K562 (cell line): Measurements from ENCODE around the gene ANKS4B. TPM values are rescaled to one million over a fixed set of nuclear protein-coding genes. Genes with fewer than 3 reads are reported as not detected.

ENCODE experiments used
- ATAC-seq: fragments of 200-7000 bp; cut with Tn5 transposase; 3 replicates; pipeline ENCODE4 v1.9.1; 2020; ENCODE audit warnings: moderate library complexity
- Bru-seq: library from RNA; stranded (reverse); fragments of 400-500 nt; gene quantifications from one replicate; lab custom pipeline; 2021; lab: Mats Ljungman, UMichigan
- BruChase-seq, 2 experiments: library from RNA; stranded (reverse); fragments of 400-500 nt; gene quantifications; one replicate each; lab custom pipeline; 2021; lab: Mats Ljungman, UMichigan
- BruUV-seq: library from RNA; stranded (reverse); fragments of 400-500 nt; replicated peaks from 2 replicates; lab custom pipeline; 2021; lab: Mats Ljungman, UMichigan
- CTCF ChIA-PET: fragments of 300-600 bp; formaldehyde crosslinking; extraction: SDS; loops from one replicate; lab custom pipeline; 2021; ENCODE audit warnings: low intra/inter-chr PET ratio; lab: Yijun Ruan, JAX
- POLR2A ChIA-PET: fragments of 300-600, 350-650 bp; sonication (Branson Sonifier 250); formaldehyde crosslinking; extraction: SDS; loops from one replicate; lab custom pipeline; 2021; ENCODE audit warnings: antibody characterized with exemption, inconsistent platforms; lab: Yijun Ruan, JAX
- DNase-seq, 4 experiments: peaks; one replicate each; pipeline versions ENCODE4 v3.0.0 to v3.0.0-alpha.2; 2011 to 2018; ENCODE audit warnings: low spot score in 3 of 4, mixed read lengths in 3 of 4; ENCODE audit errors: extremely low read depth in 1 of 4
- FAIRE-seq: peaks from 2 replicates; lab custom pipeline; 2011; peaks lifted over from hg19 to GRCh38; lab: Jason Lieb, UNC
- H2AFZ ChIP-seq: 2 replicates; pipeline ENCODE4 v1.6.0; 2011; ENCODE audit warnings: low read depth, low read length, control low read depth, inconsistent platforms
- H3K27ac ChIP-seq: fragments of 200-600 bp; 3 replicates; pipeline ENCODE4 v1.8.0; 2011; ENCODE audit warnings: low read depth, mild to moderate bottlenecking, control low read depth, inconsistent platforms, low read length, moderate library complexity, mixed read lengths; ENCODE audit errors: extremely low read depth
- H3K27me3 ChIP-seq, 2 experiments: fragments of 300-600 bp in 1 of 2; 2 replicates in 1 of 2; 3 replicates in 1 of 2; pipeline versions ENCODE4 v1.6.0 to v1.8.0; 2011; ENCODE audit warnings: inconsistent platforms in 2 of 2, low read length in 2 of 2, mild to moderate bottlenecking in 1 of 2, mixed read lengths in 1 of 2, moderate library complexity in 1 of 2; ENCODE audit not compliant: control insufficient read depth in 2 of 2, insufficient read depth in 2 of 2
- H3K36me3 ChIP-seq: fragments of 300-600 bp; 3 replicates; pipeline ENCODE4 v1.8.0; 2011; ENCODE audit warnings: mild to moderate bottlenecking, low read length, inconsistent platforms; ENCODE audit not compliant: control insufficient read depth, insufficient read depth
- H3K4me1 ChIP-seq, 2 experiments: fragments of 200-600 bp in 1 of 2; replicated peaks in 1 of 2; 2 replicates in 1 of 2; 3 replicates in 1 of 2; pipeline versions ENCODE4 v1.5.1 to v1.8.0; 2011; ENCODE audit warnings: inconsistent platforms in 2 of 2, low read length in 2 of 2, mild to moderate bottlenecking in 1 of 2, mixed read lengths in 1 of 2, moderate library complexity in 1 of 2; ENCODE audit not compliant: control insufficient read depth in 2 of 2, insufficient read depth in 2 of 2
- H3K4me2 ChIP-seq: 2 replicates; pipeline ENCODE4 v1.6.1; 2011; ENCODE audit warnings: low read length, control low read depth, inconsistent platforms, mixed read lengths; ENCODE audit not compliant: insufficient read depth
- H3K4me3 ChIP-seq: fragments of 200-600 bp; sonication (generic), shearing (Covaris generic); 2 replicates; pipeline ENCODE4 v1.5.1; 2016; ENCODE audit warnings: control low read depth, inconsistent platforms
- H3K79me2 ChIP-seq: fragments of 200-600 bp; 3 replicates; pipeline ENCODE4 v1.8.0; 2011; ENCODE audit warnings: low read length, inconsistent platforms; ENCODE audit not compliant: control insufficient read depth, insufficient read depth
- H3K9ac ChIP-seq, 2 experiments: 2 replicates each; pipeline versions ENCODE4 v1.6.0 to v1.6.1; 2011; ENCODE audit warnings: low read depth in 2 of 2, low read length in 2 of 2, control low read depth in 1 of 2, inconsistent platforms in 1 of 2, mild to moderate bottlenecking in 1 of 2, mixed read lengths in 1 of 2; ENCODE audit not compliant: insufficient read depth in 1 of 2
- H3K9me1 ChIP-seq: one replicate; pipeline ENCODE4 v1.6.0; 2011; ENCODE audit warnings: inconsistent platforms, mild to moderate bottlenecking, low read length, moderate library complexity; ENCODE audit not compliant: control insufficient read depth, insufficient read depth
- H3K9me3 ChIP-seq: replicated peaks from 2 replicates; pipeline ENCODE4 v1.5.1; 2011; ENCODE audit warnings: low read depth, low read length, inconsistent platforms; ENCODE audit not compliant: control insufficient read depth, insufficient read depth
- H4K20me1 ChIP-seq: replicated peaks from 2 replicates; pipeline ENCODE4 v1.6.1; 2011; ENCODE audit warnings: low read length, inconsistent platforms, mixed read lengths; ENCODE audit not compliant: control insufficient read depth, insufficient read depth
- SMARCE1 ChIP-seq: fragments of 450-650 bp; IDR thresholded peaks from 2 replicates; pipeline ENCODE4 v1.7.1; 2016; ENCODE audit warnings: mild to moderate bottlenecking
- WGBS: fragments of 100-300 bp; shearing (Covaris generic); methylation state at CpG from one replicate; pipeline ENCODE4 v1.1.6; 2016; ENCODE audit warnings: low coverage, mixed read lengths; ENCODE audit not compliant: insufficient coverage; ENCODE audit errors: missing lambda C conversion rate; 5-methylcytosine and 5-hydroxymethylcytosine counted together
- in situ Hi-C: fragments of 300-500 bp; cut with MboI; formaldehyde crosslinking; loops from 4 replicates; pipeline ENCODE4 v1.15.0; 2018; ENCODE audit warnings: inconsistent platforms, mixed read lengths
- intact Hi-C: fragments of 100-400 bp; cut with micrococcal nuclease; formaldehyde crosslinking; loops from 2 replicates; pipeline ENCODE4 v1.14.2; 2022
- long read RNA-seq, 3 experiments: library from polyadenylated mRNA in 2 of 3; library from RNA in 1 of 3; unstranded in 2 of 3; stranded (forward) in 1 of 3; transcript quantifications; one replicate each; pipeline ENCODE4 v2.0.0, GENCODE V29; 2019 to 2022
- polyA minus RNA-seq, 3 experiments: library from RNA; depleted of rRNA, polyadenylated mRNA; stranded (reverse); fragments of >200 nt; gene quantifications; 2 replicates each; pipeline ENCODE4 v1.2.3, GENCODE V29; 2011
- polyA plus RNA-seq, 8 experiments: library from polyadenylated mRNA; depleted of rRNA in 4 of 8; stranded (reverse) in 5 of 8; unstranded in 3 of 8; fragments of >200 nt; fragmentation: Nextera tagmentation in 2 of 8; fragmentation: Illumina TruSeq in 1 of 8; extraction: Ambion mirVana in 2 of 8; extraction: Trizol in 1 of 8; gene quantifications; 2 replicates each; pipeline versions ENCODE4 v1.2.1 to v1.2.3, GENCODE V29; 2011 to 2014; ENCODE audit warnings: inconsistent platforms in 1 of 8, missing spikeins in 1 of 8
- total RNA-seq, 7 experiments: library from RNA; depleted of rRNA in 6 of 7; stranded (reverse); fragments of >200 nt in 6 of 7; fragmentation: Illumina TruSeq in 2 of 7; extraction: Trizol in 2 of 7; gene quantifications; 2 replicates each; pipeline versions ENCODE4 v1.2.1 to v1.2.3, GENCODE V29; 2011 to 2021; ENCODE audit warnings: low replicate concordance in 1 of 7
- TF ChIP-seq, protein P1 (sequence below): sonication (generic); IDR thresholded peaks from 2 replicates; pipeline ENCODE4 v1.6.1; 2016

ANKS4B gene
- total RNA-seq (2011; cell fraction: chromatin; rRNA removed; ENCODE audit: low replicate concordance) = not detected in 2 replicates
- not detected in 2 replicates for total RNA-seq (2011; cell fraction: nucleolus; rRNA removed)
- not detected in 2 replicates for total RNA-seq (2011; cell fraction: nucleoplasm; rRNA removed)
- total RNA-seq (2014; rRNA removed) = not detected in 2 replicates
- total RNA-seq (2014; rRNA removed; fragmentation: Illumina TruSeq; extraction: Trizol) = not detected in 2 replicates
- not detected in 2 replicates for total RNA-seq (2015; rRNA removed; fragmentation: Illumina TruSeq; extraction: Trizol)
- total RNA-seq (2021) = not detected in 2 replicates
- not detected in 2 replicates for polyA plus RNA-seq (2011; rRNA removed)
- polyA plus RNA-seq (2011; cell fraction: cytosol; rRNA removed) = not detected in 2 replicates
- not detected in 2 replicates for polyA plus RNA-seq (2011; cell fraction: nucleus; rRNA removed)
- not detected in 2 replicates for polyA plus RNA-seq (2012)
- not detected in 2 replicates for polyA plus RNA-seq (2014; fragmentation: Illumina TruSeq; extraction: Trizol)
- polyA plus RNA-seq (2014; fragmentation: Nextera tagmentation; extraction: Ambion mirVana) = not detected
- not detected in 2 replicates for polyA plus RNA-seq (2014; rRNA removed)
- polyA minus RNA-seq (2011; rRNA and poly(A)+ RNA removed) = not detected in 2 replicates
- not detected in 2 replicates for polyA minus RNA-seq (2011; cell fraction: cytosol; rRNA and poly(A)+ RNA removed)
- not detected in 2 replicates for polyA minus RNA-seq (2011; cell fraction: nucleus; rRNA and poly(A)+ RNA removed)
- Bru-seq, nascent RNA = not detected
- percentile 13 among the genes with signal in this experiment for BruChase-seq, experiment 1, labeled RNA remaining after a 2-hour chase
- percentile 9 among the genes with signal in this experiment for BruChase-seq, experiment 2, labeled RNA remaining after a 6-hour chase
- long read RNA-seq, experiment 1 = 0 reads
- long read RNA-seq, experiment 2 = 0 reads
- long read RNA-seq, experiment 3 = 0 reads

DNA sequence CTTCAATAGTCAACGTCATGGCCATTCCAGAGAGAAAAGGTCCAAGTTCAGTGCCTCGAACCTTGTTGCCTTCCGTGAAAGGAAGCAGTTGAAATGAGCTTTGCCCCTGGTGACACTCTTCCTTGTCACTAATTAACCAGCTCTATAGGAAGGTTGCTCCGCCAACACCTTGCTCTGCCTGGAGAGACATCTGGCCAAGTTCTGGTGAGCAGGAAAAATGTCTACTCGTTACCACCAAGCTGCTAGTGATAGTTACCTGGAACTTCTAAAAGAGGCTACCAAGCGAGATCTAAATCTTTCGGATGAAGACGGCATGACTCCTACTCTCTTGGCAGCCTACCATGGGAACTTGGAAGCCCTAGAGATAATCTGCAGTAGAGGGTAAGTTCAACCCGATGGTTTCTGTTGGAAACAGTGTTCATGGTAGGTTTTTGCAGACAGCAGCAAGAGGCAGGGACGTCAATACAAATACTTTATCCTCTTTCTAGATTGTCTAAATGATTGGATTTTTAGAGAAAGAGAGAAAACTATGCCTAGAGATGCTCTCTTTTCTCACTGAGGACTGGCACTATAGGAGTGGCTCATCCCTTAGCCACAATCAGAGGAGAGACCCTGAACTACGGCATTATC lies at the start of gene ANKS4B:
ANKS4B (plus strand) TSS at position 179 of the 630 bp plus-strand sequence; CDS start at position 218, 39 bp downstream.
- ATAC-seq = no peak
- ChIA-PET POLR2A (interaction anchor here (1.1 kb wide), 1 partner anchor 9 kb away, joined by 3 read pairs; no protein-coding TSS in a partner anchor), CTCF (no interaction called here)
- Histone ChIP-seq H3K9me1 (no peaks in the 10 kb centered on the region), H3K9me3 (no peaks in the 10 kb centered on the region), H3K27ac (no peak within 1 kb of the TSS), H3K4me1 (peaks cover 7 to 15% of the 10 kb centered on the region in 2 experiments; a peak in 3 of 5 replicates), H3K4me2 (no peak within 1 kb of the TSS), H2AFZ (0 out of 2 replicates have a peak within 1 kb of the TSS, but pooled peaks have one; percentile 26), H3K36me3 (no peaks in the 10 kb centered on the region), H4K20me1 (no peaks in the 10 kb centered on the region), H3K27me3 (no peaks in the 10 kb centered on the region; a peak in 1 of 5 replicates)
- peak; percentile 55 for FAIRE-seq
- TF ChIP-seq SMARCE1 = no peak
- TF ChIP-seq, protein P1, sequence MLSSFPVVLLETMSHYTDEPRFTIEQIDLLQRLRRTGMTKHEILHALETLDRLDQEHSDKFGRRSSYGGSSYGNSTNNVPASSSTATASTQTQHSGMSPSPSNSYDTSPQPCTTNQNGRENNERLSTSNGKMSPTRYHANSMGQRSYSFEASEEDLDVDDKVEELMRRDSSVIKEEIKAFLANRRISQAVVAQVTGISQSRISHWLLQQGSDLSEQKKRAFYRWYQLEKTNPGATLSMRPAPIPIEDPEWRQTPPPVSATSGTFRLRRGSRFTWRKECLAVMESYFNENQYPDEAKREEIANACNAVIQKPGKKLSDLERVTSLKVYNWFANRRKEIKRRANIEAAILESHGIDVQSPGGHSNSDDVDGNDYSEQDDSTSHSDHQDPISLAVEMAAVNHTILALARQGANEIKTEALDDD = peak; percentile 89
- TF ChIP-seq, all 486 proteins: peak for 1
- intact Hi-C loops = no loop called here
- no peak within 1 kb of the TSS for H3K4me3 ChIP-seq
- BruUV-seq = no TSS peak
- no peaks in the 10 kb centered on the region for H3K79me2 ChIP-seq
- 12% methylated on average over 11 of the region's 11 CpGs for WGBS
- no peak for DNase-seq
- in situ Hi-C loops = no loop called here
- no peak within 1 kb of the TSS for H3K9ac ChIP-seq
